Stomach (tissue), 4 donors: ENCODE measurements around the gene PDE8A.

ENCODE experiments used
- POLR2A ChIP-seq, 4 donors: fragments of 450-650 bp; IDR thresholded peaks; one replicate each; pipeline ENCODE4 v1.6.1; 2016; ENCODE audit warnings: antibody characterized with exemption in 4 of 4, control low read depth in 2 of 4, mild to moderate bottlenecking in 1 of 4, moderate library complexity in 1 of 4
- TF ChIP-seq, protein P1 (sequence below), 7 experiments: fragments of 450-650 bp in 4 of 7; fragments of 200-600 bp in 3 of 7; sonication (generic) in 3 of 7; IDR thresholded peaks; one replicate each; pipeline ENCODE4 v1.5.1; 2016 to 2019; ENCODE audit warnings: antibody characterized with exemption in 7 of 7, control low read depth in 2 of 7, mild to moderate bottlenecking in 1 of 7

DNA sequence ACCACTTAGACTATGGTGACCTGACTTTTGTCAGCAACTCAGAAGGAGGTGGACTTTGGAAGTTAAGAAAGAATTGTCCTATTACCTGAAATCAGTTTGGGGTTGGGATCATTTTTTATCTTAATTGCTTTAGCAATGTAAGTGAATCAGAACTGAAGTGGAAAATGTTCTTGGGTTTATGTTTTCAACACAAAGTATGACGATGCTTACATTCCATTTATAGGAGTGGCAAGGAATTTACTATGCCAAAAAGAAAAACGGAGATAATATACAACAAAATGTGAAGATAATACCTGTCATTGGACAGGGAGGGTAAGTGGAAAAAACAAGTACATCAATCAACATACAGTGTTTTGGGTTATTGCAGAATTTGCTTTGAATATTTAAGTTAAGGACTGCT is 116.1 kb downstream of the PDE8A start:
- TF ChIP-seq POLR2A (IDR thresholded peaks at IDR 0.05) = no peak
- TF ChIP-seq, protein P1, sequence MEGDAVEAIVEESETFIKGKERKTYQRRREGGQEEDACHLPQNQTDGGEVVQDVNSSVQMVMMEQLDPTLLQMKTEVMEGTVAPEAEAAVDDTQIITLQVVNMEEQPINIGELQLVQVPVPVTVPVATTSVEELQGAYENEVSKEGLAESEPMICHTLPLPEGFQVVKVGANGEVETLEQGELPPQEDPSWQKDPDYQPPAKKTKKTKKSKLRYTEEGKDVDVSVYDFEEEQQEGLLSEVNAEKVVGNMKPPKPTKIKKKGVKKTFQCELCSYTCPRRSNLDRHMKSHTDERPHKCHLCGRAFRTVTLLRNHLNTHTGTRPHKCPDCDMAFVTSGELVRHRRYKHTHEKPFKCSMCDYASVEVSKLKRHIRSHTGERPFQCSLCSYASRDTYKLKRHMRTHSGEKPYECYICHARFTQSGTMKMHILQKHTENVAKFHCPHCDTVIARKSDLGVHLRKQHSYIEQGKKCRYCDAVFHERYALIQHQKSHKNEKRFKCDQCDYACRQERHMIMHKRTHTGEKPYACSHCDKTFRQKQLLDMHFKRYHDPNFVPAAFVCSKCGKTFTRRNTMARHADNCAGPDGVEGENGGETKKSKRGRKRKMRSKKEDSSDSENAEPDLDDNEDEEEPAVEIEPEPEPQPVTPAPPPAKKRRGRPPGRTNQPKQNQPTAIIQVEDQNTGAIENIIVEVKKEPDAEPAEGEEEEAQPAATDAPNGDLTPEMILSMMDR (IDR thresholded peaks at IDR 0.05) = no peak
